HT-29 (cell line): ENCODE measurements around the gene PCBP2. TPM values are rescaled to one million over a fixed set of nuclear protein-coding genes. Genes with fewer than 3 reads are reported as not detected.
"Not testable (repeated sequence)": the region's sequence is repeated elsewhere in the genome, so short reads cannot be mapped to it uniquely, and the experiment has no call there.

Experiments
- DNase-seq: peaks from one replicate; pipeline ENCODE4 v3.0.0-alpha.2; 2015; ENCODE audit warnings: low spot score
- total RNA-seq: library from RNA; depleted of rRNA; stranded (reverse); fragments of >200 nt; shearing (Covaris generic); gene quantifications from 2 replicates; pipeline ENCODE4 v1.2.3, GENCODE V29; 2014

PCBP2 gene
- total RNA-seq, 1 experiment from 2014 or later, result 135 TPM

GRCh38 chr12:53472056-53472582, 20.2 kb downstream of the PCBP2 start:
- no peak for DNase-seq

- DNase-seq, result no peak
Observed at GRCh38 chr12:53474077-53474476, 22.2 kb downstream of the PCBP2 start.

GRCh38 chr12:53474819-53475218, 22.9 kb downstream of the PCBP2 start:
- no peak for DNase-seq

- peak; percentile 48 for DNase-seq
Observed at GRCh38 chr12:53476769-53477209, 24.9 kb downstream of the PCBP2 start.

- no peak for DNase-seq
Observed at GRCh38 chr12:53478865-53479264, 27.0 kb downstream of the PCBP2 start.

GRCh38 chr12:53479331-53479730, 27.4 kb downstream of the PCBP2 start:
- no peak for DNase-seq

- no peak for DNase-seq
Observed at GRCh38 chr12:53480491-53481442, 28.9 kb downstream of the PCBP2 start.

GRCh38 chr12:53481458-53481857, 29.6 kb downstream of the PCBP2 start:
- DNase-seq, result not testable (repeated sequence)

GRCh38 chr12:53481939-53482586, 30.2 kb downstream of the PCBP2 start:
- peak; percentile 31 for DNase-seq

GRCh38 chr12:53482626-53483168, 30.8 kb downstream of the PCBP2 start:
- no peak for DNase-seq

GRCh38 chr12:53483225-53483978, 31.5 kb downstream of the PCBP2 start:
- DNase-seq, result no peak

- no peak for DNase-seq
Observed at GRCh38 chr12:53483979-53484377, 32.1 kb downstream of the PCBP2 start.

GRCh38 chr12:53484686-53485575, 33.0 kb downstream of the PCBP2 start:
- no peak for DNase-seq

GRCh38 chr12:53485955-53486735, 34.2 kb downstream of the PCBP2 start:
- no peak for DNase-seq

- DNase-seq, result no peak
Observed at GRCh38 chr12:53486736-53487487, 35.0 kb downstream of the PCBP2 start.

- no peak for DNase-seq
Observed at GRCh38 chr12:53489242-53489864, 37.5 kb downstream of the PCBP2 start.

GRCh38 chr12:53492188-53492587, 40.3 kb downstream of the PCBP2 start:
- DNase-seq, result no peak
